ENCODE results near the gene EPAS1.

DNA sequence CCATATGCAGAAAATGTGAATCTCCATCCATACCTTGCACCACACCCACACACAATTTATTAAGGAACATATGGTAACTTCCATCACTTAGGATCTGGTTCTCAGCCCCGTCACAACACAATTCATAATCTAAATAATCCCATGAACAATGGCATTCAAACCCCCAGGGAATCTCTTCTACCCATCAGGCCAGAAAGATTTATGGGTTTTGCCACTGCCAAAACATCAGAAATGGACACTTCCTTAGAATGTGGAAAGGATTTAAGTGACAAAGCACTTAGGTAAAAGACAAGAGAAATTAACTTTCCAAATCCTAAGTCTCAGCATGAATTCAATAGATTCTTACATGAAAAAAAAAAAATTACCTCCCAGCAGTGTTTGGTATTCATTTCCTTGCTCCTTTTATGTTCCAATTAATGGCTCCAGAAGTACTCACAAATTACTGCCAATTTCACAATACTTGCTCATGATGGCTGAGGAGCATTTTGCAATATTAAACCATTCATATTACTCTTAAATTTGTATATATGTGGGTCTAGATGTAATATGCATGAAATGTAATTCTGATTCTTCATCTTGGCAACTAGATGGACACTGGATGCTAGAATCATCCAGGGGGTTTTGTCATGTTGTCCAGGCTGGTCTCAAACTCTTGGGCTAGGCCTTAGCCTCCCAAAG lies 125.6 kb downstream of the EPAS1 start:
- TF ChIP-seq, protein P1, sequence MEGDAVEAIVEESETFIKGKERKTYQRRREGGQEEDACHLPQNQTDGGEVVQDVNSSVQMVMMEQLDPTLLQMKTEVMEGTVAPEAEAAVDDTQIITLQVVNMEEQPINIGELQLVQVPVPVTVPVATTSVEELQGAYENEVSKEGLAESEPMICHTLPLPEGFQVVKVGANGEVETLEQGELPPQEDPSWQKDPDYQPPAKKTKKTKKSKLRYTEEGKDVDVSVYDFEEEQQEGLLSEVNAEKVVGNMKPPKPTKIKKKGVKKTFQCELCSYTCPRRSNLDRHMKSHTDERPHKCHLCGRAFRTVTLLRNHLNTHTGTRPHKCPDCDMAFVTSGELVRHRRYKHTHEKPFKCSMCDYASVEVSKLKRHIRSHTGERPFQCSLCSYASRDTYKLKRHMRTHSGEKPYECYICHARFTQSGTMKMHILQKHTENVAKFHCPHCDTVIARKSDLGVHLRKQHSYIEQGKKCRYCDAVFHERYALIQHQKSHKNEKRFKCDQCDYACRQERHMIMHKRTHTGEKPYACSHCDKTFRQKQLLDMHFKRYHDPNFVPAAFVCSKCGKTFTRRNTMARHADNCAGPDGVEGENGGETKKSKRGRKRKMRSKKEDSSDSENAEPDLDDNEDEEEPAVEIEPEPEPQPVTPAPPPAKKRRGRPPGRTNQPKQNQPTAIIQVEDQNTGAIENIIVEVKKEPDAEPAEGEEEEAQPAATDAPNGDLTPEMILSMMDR (IDR thresholded peaks at IDR 0.05): no peak
- TF ChIP-seq, protein P2, sequence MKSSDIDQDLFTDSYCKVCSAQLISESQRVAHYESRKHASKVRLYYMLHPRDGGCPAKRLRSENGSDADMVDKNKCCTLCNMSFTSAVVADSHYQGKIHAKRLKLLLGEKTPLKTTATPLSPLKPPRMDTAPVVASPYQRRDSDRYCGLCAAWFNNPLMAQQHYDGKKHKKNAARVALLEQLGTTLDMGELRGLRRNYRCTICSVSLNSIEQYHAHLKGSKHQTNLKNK (CRISPR knock-in tag; IDR thresholded peaks at IDR 0.05): no peak

Data from WTC11 (cell line).